Glutamatergic neuron (in vitro differentiated cells): ENCODE data around the gene MLXIP. TPM values are rescaled to one million over a fixed set of nuclear protein-coding genes. Genes with fewer than 3 reads are reported as not detected.
A peak's percentile ranks its signal among the peaks of the same experiment; 100 is the strongest.
"Not testable (repeated sequence)": the region's sequence is repeated elsewhere in the genome, so short reads cannot be mapped to it uniquely, and the experiment has no call there.

ENCODE experiments used
- DNase-seq: peaks from one replicate; pipeline ENCODE4 v3.0.0; 2022
- H3K27ac Mint-ChIP-seq: one replicate; pipeline ENCODE4 v1.8.0; 2020; ENCODE audit warnings: mild to moderate bottlenecking, mixed read lengths, inconsistent platforms; ENCODE audit not compliant: unreplicated experiment
- H3K27me3 Mint-ChIP-seq: one replicate; pipeline ENCODE4 v1.8.0; 2020; ENCODE audit warnings: mild to moderate bottlenecking, moderate library complexity, mixed read lengths, inconsistent platforms; ENCODE audit not compliant: unreplicated experiment
- H3K36me3 Mint-ChIP-seq: one replicate; pipeline ENCODE4 v1.8.0; 2020; ENCODE audit warnings: mild to moderate bottlenecking, mixed read lengths, inconsistent platforms; ENCODE audit not compliant: unreplicated experiment
- H3K4me1 Mint-ChIP-seq: one replicate; pipeline ENCODE4 v1.8.0; 2020; ENCODE audit warnings: mild to moderate bottlenecking, low read depth, mixed read lengths, inconsistent platforms; ENCODE audit not compliant: unreplicated experiment
- H3K4me3 Mint-ChIP-seq: one replicate; pipeline ENCODE4 v1.8.0; 2020; ENCODE audit warnings: mild to moderate bottlenecking, mixed read lengths, inconsistent platforms; ENCODE audit not compliant: unreplicated experiment
- H3K9me3 Mint-ChIP-seq: one replicate; pipeline ENCODE4 v1.8.0; 2020; ENCODE audit warnings: mild to moderate bottlenecking, moderate library complexity, mixed read lengths, inconsistent platforms; ENCODE audit not compliant: unreplicated experiment
- CTCF ChIP-seq: fragments of 200-600 bp; sonication (generic); IDR thresholded peaks from one replicate; pipeline ENCODE4 v1.5.0; 2021; ENCODE audit not compliant: partially characterized antibody, unreplicated experiment
- total RNA-seq: library from RNA; stranded (reverse); fragmentation: NEBNext Ultra II Directional; extraction: Animal tissue kit (Norgen Biotek cat#: 25700); gene quantifications from one replicate; pipeline ENCODE4 v1.2.1, GENCODE V29; 2021; ENCODE audit not compliant: unreplicated experiment

Gene MLXIP
- total RNA-seq, 1 donor from 2014 or later, result 120 TPM

DNA sequence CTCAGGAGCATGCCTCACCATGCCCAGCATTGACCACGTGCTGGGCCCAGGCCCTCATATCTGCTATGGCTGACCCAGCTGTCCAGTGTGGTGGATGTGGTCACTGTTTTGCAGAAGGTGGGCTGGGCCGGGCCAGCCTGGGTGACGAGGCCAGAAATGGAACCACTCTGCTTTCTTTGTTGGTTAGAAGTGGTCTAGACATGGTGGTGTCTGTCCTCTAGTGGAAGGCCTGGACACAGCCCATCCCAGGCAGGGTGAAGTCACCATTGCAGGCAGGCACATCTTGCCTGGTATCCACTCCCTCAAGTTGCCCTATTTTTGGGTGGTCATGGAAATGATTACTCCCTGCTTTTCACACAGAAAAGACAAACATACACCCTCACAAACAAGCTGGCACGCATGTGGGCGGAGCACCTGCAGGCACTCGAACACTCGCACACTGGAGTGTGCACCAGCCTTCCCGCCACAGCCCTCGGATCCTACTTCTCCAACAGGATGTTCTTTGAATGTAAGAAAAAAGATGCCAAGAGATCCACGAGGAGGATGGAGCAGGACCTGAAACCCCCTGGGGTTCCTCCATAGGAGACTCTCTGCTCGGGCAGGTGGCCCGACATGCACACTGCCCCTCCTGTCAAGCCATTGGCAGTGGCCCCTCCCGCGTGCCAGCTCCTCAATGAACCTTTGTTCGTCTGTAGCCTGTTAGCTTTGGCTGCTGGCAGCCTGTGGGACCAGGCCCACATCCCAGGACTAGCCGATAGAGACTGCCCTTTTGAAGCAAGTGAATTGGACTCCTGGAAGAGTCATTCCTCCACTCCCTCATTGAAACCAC, 38.4 kb downstream of the MLXIP start:
- Mint-ChIP-seq H3K27me3 (peaks cover 3% of the 10 kb centered on the region), H3K4me1 (peaks cover 10% of the 10 kb centered on the region), H3K9me3 (no peaks in the 10 kb centered on the region), H3K4me3 (no peak overlapping the region), H3K36me3 (no peaks in the 10 kb centered on the region), H3K27ac (no peak overlapping the region)
- no peak for TF ChIP-seq CTCF
- no peak for DNase-seq

DNA sequence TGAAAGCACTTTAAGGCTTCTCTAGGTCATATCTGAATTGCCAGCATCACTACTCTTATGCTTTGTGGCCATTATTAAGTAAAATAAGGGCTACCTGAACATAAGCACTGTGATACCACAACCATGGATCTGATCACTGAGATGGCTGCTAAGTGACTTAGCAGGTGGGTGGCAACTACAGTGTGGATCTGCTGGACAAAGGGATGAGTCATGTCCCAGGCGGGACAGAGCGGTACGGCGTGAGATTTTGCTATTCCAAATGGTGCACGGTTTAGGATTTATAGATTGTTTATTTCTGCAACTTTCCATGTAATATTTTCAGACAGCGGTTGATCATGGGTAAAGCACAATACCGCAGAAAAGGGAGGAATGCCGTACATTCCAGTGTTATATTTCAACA, 39.4 kb downstream of the MLXIP start:
- TF ChIP-seq CTCF, result no peak
- H3K27me3 Mint-ChIP-seq, result peaks cover 7% of the 10 kb centered on the region
- no peaks in the 10 kb centered on the region for H3K36me3 Mint-ChIP-seq
- DNase-seq, result no peak
- H3K27ac Mint-ChIP-seq, result no peak overlapping the region
- H3K4me1 Mint-ChIP-seq, result peaks cover 10% of the 10 kb centered on the region
- no peaks in the 10 kb centered on the region for H3K9me3 Mint-ChIP-seq
- no peak overlapping the region for H3K4me3 Mint-ChIP-seq

GRCh38 chr12:122121341-122121740, 42.8 kb downstream of the MLXIP start:
- not testable (repeated sequence) for DNase-seq, H3K36me3 Mint-ChIP-seq, H3K9me3 Mint-ChIP-seq
- peak overlapping the region; percentile 46 for H3K27ac Mint-ChIP-seq
- H3K27me3 Mint-ChIP-seq, result peaks cover 11% of the 10 kb centered on the region
- peak overlapping the region; percentile 46 for H3K4me3 Mint-ChIP-seq
- peaks cover 21% of the 10 kb centered on the region for H3K4me1 Mint-ChIP-seq

- Mint-ChIP-seq H3K4me3 (peak overlapping the region; percentile 46), H3K4me1 (peaks cover 22% of the 10 kb centered on the region), H3K36me3 (no peaks in the 10 kb centered on the region)
These were observed 43.2 kb downstream of the MLXIP start for GRCh38 chr12:122121745-122122144.

DNA sequence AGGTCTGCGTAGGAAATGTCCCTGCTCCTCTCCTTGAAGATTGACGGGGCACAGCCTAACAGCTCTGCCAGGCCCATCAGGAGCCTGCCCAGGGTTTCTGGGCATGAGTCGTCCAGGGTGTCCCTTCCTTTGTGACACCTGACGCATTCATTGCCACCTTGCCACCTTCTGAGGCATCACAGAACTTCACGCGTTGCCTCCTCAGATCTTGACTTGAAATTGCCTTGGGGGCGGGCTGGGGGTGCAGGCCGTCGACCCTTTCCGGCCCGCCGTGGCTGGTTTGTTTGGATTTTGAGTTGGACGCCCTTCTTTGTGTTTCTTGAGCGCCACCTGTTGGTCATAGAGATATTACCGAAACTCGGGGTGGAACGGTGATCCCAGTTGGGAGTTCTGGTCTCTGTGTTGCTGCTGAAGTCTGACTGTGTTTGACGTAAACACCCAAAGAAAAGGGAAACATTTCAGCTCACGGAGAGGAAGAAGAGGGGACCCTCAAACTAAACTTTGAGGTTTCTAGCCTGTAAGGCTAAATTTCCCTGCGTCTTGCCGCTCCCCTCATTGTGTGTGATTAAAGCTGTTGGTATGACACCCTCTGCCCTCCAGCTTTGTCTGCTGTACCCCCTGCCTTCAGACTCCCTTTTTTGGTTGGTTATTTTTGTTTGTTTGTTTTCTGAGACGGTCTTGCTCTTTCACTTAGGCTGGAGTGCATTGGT, 44.6 kb downstream of the MLXIP start:
- H3K27ac Mint-ChIP-seq, result peak overlapping the region; percentile 65
- peaks cover 25% of the 10 kb centered on the region for H3K4me1 Mint-ChIP-seq
- H3K36me3 Mint-ChIP-seq, result no peaks in the 10 kb centered on the region
- peak; percentile 81 for DNase-seq
- H3K4me3 Mint-ChIP-seq, result no peak overlapping the region
- peaks cover 4% of the 10 kb centered on the region for H3K9me3 Mint-ChIP-seq
- peak; percentile 75 for TF ChIP-seq CTCF
- peaks cover 9% of the 10 kb centered on the region for H3K27me3 Mint-ChIP-seq

More at GRCh38 chr12:122121745-122122144, 43.2 kb downstream of the MLXIP start:
- Mint-ChIP-seq H3K27ac (peak overlapping the region; percentile 46), H3K9me3 (peaks cover 4% of the 10 kb centered on the region), H3K27me3 (peaks cover 11% of the 10 kb centered on the region)
- no peak for TF ChIP-seq CTCF
- no peak for DNase-seq
